Kidney (tissue), 14 donors: ENCODE data around the gene ZSWIM5. TPM values are rescaled to one million over a fixed set of nuclear protein-coding genes. Genes with fewer than 3 reads are reported as not detected.
"Not testable (repeated sequence)": the region's sequence is repeated elsewhere in the genome, so short reads cannot be mapped to it uniquely, and the experiment has no call there.

ENCODE experiments used
- DNase-seq, 5 donors: peaks; one replicate each; pipeline ENCODE4 v3.0.0-alpha.2; 2013 to 2020
- FAIRE-seq: peaks from 2 replicates; lab custom pipeline; 2012; peaks lifted over from hg19 to GRCh38; lab: Jason Lieb, UNC
- H3K27ac ChIP-seq, 2 donors: one replicate each; pipeline ENCODE4 v1.7.0; 2013; ENCODE audit warnings: low read depth in 2 of 2, low read length in 2 of 2, inconsistent platforms in 1 of 2
- H3K27me3 ChIP-seq: one replicate; pipeline ENCODE4 v1.7.1; 2013; ENCODE audit warnings: low read length, inconsistent platforms; ENCODE audit not compliant: control insufficient read depth, insufficient read depth
- H3K36me3 ChIP-seq, 3 donors: one replicate each; pipeline versions ENCODE4 v1.7.0 to v1.7.1; 2013; ENCODE audit warnings: low read length in 3 of 3, control low read depth in 1 of 3, inconsistent platforms in 1 of 3; ENCODE audit not compliant: insufficient read depth in 3 of 3, control insufficient read depth in 2 of 3
- H3K4me1 ChIP-seq, 3 donors: one replicate each; pipeline versions ENCODE4 v1.7.0 to v1.7.1; 2013; ENCODE audit warnings: low read length in 3 of 3, inconsistent platforms in 1 of 3, low read depth in 1 of 3; ENCODE audit not compliant: control insufficient read depth in 2 of 3, insufficient read depth in 2 of 3
- H3K4me3 ChIP-seq, 3 donors: one replicate each; pipeline versions ENCODE4 v1.7.0 to v1.8.1; 2013; ENCODE audit warnings: low read length in 3 of 3, control low read depth in 1 of 3, inconsistent platforms in 1 of 3
- H3K9ac ChIP-seq, 3 donors: one replicate each; pipeline versions ENCODE4 v1.7.0 to v1.7.1; 2013; ENCODE audit warnings: low read length in 3 of 3, control low read depth in 1 of 3, inconsistent platforms in 1 of 3
- H3K9me3 ChIP-seq, 3 donors: one replicate each; pipeline versions ENCODE4 v1.7.0 to v1.7.1; 2013; ENCODE audit warnings: low read length in 3 of 3, control low read depth in 1 of 3, inconsistent platforms in 1 of 3; ENCODE audit not compliant: control insufficient read depth in 2 of 3, insufficient read depth in 1 of 3
- intact Hi-C: fragments of 100-400 bp; cut with DNase I; formaldehyde crosslinking; loops from one replicate; pipeline ENCODE4 v1.11.1; 2022
- polyA plus RNA-seq: library from polyadenylated mRNA; stranded (reverse); fragments of 350-450 nt; fragmentation: Illumina TruSeq; extraction: RNeasy Lipid Tissue Mini Kit (QIAGEN cat#74804); gene quantifications from one replicate; pipeline ENCODE4 v1.2.3, GENCODE V29; 2014; ENCODE audit warnings: low read depth, low replicate concordance; ENCODE audit not compliant: insufficient read depth
- total RNA-seq: library from RNA; stranded (reverse); fragmentation: NEBNext Ultra II Directional; extraction: Animal tissue kit (Norgen Biotek cat#: 25700); gene quantifications from one replicate; pipeline ENCODE4 v1.2.1, GENCODE V29; 2021
- TF ChIP-seq, protein P1 (sequence below): IDR thresholded peaks from 3 replicates; pipeline ENCODE4 v1.5.1; 2012; ENCODE audit warnings: mild to moderate bottlenecking, moderate library complexity, borderline replicate concordance; ENCODE audit not compliant: insufficient read depth; ENCODE audit errors: extremely low read depth
- donor health status: control.
- donor health status: control.
- donor health status: control.
- donor health status: control.
- donor health status: control.
- donor health status: DM: yes; HTN: yes; CAD: no.
- donor health status: Normal renal cell carcinoma (clear cell type).

The ZSWIM5 gene
- total and polyA plus RNA-seq, 2 donors from 2014 or later = 1.9 to 4.8 TPM

DNA sequence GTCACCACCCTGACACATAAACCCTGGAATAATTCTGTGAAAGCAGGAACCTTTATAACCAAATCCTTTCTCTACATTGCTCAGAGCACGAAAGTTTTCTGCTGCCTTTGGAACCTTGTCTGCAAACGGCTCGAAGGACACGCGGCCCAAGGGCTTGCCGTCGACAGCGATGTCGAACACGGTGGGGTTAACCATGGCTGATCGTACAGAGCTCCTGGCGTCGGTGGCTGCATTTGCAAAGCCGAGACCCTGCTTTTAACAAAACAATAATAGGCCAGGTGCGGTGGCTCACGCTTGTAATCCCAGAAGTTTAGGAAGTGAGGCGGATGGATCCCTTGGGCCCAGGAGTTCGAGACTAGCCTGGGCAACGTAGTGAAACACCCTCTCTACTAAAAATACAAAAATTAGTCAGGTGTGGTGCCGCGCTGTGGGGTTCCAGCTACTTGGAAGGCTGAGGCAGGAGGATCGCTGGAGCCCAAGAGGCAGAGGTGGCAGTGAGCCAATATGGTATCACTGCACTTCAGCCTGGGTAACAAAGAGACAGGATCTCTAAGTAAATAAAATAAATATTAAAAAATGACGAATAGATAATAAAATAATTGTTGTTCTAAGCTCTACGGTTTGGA, 217.8 kb downstream of the ZSWIM5 start:
- H3K4me1 ChIP-seq = peaks cover 0 to 10% (median 9%) of the 10 kb centered on the region in 3 donors
- DNase-seq (no peak), FAIRE-seq (no peak)
- H3K9ac ChIP-seq = no peak overlapping the region
- TF ChIP-seq, protein P1, sequence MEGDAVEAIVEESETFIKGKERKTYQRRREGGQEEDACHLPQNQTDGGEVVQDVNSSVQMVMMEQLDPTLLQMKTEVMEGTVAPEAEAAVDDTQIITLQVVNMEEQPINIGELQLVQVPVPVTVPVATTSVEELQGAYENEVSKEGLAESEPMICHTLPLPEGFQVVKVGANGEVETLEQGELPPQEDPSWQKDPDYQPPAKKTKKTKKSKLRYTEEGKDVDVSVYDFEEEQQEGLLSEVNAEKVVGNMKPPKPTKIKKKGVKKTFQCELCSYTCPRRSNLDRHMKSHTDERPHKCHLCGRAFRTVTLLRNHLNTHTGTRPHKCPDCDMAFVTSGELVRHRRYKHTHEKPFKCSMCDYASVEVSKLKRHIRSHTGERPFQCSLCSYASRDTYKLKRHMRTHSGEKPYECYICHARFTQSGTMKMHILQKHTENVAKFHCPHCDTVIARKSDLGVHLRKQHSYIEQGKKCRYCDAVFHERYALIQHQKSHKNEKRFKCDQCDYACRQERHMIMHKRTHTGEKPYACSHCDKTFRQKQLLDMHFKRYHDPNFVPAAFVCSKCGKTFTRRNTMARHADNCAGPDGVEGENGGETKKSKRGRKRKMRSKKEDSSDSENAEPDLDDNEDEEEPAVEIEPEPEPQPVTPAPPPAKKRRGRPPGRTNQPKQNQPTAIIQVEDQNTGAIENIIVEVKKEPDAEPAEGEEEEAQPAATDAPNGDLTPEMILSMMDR = no peak
- H3K36me3 ChIP-seq = no peaks in the 10 kb centered on the region
- no peaks in the 10 kb centered on the region for H3K9me3 ChIP-seq
- intact Hi-C loops = no loop called here
- no peaks in the 10 kb centered on the region for H3K27me3 ChIP-seq
- H3K4me3 ChIP-seq = no peak overlapping the region
- no peak overlapping the region for H3K27ac ChIP-seq

DNA sequence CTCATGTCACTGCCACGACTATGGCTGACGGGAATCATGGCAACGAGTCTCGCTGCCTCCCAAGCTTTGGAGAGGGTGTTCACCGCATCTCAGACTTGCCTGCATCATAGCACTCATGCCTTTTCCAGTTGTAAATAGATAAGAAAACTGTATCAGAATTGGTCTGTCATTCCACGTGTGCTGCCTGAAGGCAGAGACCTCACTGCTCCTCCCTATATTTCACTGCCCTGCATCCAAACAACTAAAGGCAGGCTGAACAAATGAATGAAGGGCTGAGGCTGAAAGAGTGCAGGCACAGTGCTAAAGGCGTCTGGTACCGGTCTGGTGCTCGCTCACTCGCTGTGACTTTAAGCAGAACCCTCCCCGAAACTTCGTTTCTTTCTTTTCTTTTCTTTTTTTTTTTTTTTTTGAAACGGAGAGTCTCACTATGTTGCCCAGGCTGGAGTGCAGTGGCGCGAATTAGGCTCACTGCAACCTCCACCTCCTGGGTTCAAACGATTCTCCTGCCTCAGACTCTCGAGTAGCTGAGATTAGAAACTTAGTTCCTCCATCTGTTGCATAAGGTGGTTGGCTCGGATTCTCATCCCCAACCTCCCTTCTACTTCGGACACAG, 220.6 kb downstream of the ZSWIM5 start:
- FAIRE-seq = no peak
- no peak for DNase-seq
- peaks cover 0 to 3% (median 0%) of the 10 kb centered on the region in 3 donors for H3K36me3 ChIP-seq

DNA sequence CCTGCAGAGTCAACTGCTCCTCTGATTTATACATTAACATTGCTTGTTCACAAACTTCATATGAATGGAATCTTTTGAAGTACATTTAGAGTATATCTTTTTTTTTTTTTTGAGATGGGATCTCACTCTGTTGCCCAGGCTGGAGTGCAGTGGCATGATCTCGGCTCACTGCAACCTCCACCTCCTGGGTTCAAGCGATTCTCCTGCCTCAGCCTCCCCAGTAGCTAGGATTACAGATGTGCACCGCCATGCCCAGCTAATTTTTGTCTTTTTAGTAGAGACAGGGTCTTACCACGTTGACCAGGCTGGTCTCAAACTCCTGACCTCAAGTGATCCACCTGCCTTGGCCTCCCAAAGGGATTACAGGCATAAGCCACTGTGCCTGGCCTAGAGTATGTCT, 229.0 kb downstream of the ZSWIM5 start:
- FAIRE-seq, intact Hi-C loops: not testable (repeated sequence)

More for the DNA sequence above, 220.6 kb downstream of the ZSWIM5 start:
- Histone ChIP-seq H3K4me3 (peak overlapping the region; percentile 88 to 95 (median 95)), H3K27ac (peak overlapping the region in 1 of 2 donors; percentile 38), H3K4me1 (peaks cover 0 to 10% (median 9%) of the 10 kb centered on the region in 3 donors), H3K9me3 (no peaks in the 10 kb centered on the region), H3K9ac (peak overlapping the region; percentile 73 to 94 (median 78)), H3K27me3 (no peaks in the 10 kb centered on the region)
- TF ChIP-seq, protein P1 = no peak
- intact Hi-C loops = no loop called here

DNA sequence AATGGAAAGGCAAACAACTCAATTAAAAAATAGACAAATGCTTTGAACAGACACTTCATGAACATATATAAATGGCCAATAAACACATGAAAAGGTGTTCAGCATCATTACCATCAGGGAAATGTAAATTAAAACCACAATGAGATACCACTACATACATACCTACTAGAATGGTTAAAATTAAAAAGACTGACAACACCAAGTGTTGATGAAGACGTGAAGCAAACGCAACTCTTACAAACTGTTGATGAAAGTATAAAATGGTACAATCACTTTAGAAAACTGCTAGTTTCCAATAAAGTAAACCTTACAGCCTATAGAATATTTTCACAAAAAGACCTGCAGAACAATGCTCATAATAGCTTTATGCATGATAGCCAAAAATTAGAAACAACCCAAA, 230.2 kb downstream of the ZSWIM5 start:
- TF ChIP-seq, protein P1 = no peak
- Histone ChIP-seq H3K9me3 (no peaks in the 10 kb centered on the region), H3K9ac (no peak overlapping the region), H3K27me3 (no peaks in the 10 kb centered on the region), H3K4me1 (no peaks in the 10 kb centered on the region), H3K27ac (no peak overlapping the region), H3K36me3 (peaks cover 3 to 28% (median 9%) of the 10 kb centered on the region in 3 donors), H3K4me3 (no peak overlapping the region)
- intact Hi-C loops = no loop called here
- DNase-seq = no peak
- no peak for FAIRE-seq

More for the DNA sequence above, 229.0 kb downstream of the ZSWIM5 start:
- peaks cover 3 to 28% (median 9%) of the 10 kb centered on the region in 3 donors for H3K36me3 ChIP-seq
- H3K27me3 ChIP-seq, H3K9me3 ChIP-seq, H3K4me1 ChIP-seq, H3K27ac ChIP-seq, H3K4me3 ChIP-seq, DNase-seq, H3K9ac ChIP-seq: not testable (repeated sequence)
